Suprapubic skin (tissue), 3 donors: ENCODE data around the gene ADK.

Experiments used
- POLR2A ChIP-seq, 2 donors: fragments of 450-650 bp; IDR thresholded peaks; one replicate each; pipeline ENCODE4 v1.6.1; 2017; ENCODE audit warnings: antibody characterized with exemption in 2 of 2, mild to moderate bottlenecking in 2 of 2, moderate library complexity in 2 of 2
- TF ChIP-seq, protein P1 (sequence below), 2 donors: fragments of 200-600 bp in 1 of 2; fragments of 450-650 bp in 1 of 2; sonication (generic) in 1 of 2; IDR thresholded peaks; one replicate each; pipeline ENCODE4 v1.5.1; 2016 to 2019; ENCODE audit warnings: antibody characterized with exemption in 2 of 2, mild to moderate bottlenecking in 1 of 2, moderate library complexity in 1 of 2

DNA sequence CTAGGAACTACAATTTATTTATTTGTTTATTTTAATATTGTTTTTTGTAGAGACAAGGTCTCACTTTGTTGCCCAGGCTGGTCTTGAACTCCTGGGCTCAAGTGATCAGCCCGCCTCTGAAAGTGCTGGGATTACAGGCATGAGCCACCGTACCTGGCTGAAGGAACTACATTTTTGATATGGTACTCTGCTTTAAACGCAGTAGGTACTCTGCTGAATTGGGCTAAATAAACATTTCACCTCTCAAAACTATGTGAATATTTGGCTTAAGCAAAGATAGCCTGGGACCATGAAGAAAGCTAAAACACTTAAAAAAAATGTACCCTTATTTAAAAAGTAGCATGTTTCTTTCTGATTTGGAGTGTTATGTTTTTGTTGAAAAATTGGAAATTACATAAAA, 138.2 kb downstream of the ADK start:
- TF ChIP-seq, protein P1, sequence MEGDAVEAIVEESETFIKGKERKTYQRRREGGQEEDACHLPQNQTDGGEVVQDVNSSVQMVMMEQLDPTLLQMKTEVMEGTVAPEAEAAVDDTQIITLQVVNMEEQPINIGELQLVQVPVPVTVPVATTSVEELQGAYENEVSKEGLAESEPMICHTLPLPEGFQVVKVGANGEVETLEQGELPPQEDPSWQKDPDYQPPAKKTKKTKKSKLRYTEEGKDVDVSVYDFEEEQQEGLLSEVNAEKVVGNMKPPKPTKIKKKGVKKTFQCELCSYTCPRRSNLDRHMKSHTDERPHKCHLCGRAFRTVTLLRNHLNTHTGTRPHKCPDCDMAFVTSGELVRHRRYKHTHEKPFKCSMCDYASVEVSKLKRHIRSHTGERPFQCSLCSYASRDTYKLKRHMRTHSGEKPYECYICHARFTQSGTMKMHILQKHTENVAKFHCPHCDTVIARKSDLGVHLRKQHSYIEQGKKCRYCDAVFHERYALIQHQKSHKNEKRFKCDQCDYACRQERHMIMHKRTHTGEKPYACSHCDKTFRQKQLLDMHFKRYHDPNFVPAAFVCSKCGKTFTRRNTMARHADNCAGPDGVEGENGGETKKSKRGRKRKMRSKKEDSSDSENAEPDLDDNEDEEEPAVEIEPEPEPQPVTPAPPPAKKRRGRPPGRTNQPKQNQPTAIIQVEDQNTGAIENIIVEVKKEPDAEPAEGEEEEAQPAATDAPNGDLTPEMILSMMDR (IDR thresholded peaks at IDR 0.05) = no peak
- no peak for TF ChIP-seq POLR2A (IDR thresholded peaks at IDR 0.05)
